A549 (cell line): ENCODE data around the gene CP. TPM values are rescaled to one million over a fixed set of nuclear protein-coding genes. Genes with fewer than 3 reads are reported as not detected.

ENCODE experiments used
- ATAC-seq, 2 experiments: fragments of 200-7000 bp in 1 of 2; fragments of >200 bp in 1 of 2; cut with Nextera tagmentation in 1 of 2; cut with Tn5 transposase in 1 of 2; 3 replicates each; pipeline versions ENCODE4 v1.8.0 to v1.9.1; 2018 to 2020; ENCODE audit warnings: mild to moderate bottlenecking in 1 of 2, moderate library complexity in 1 of 2
- CTCF ChIA-PET: fragments of 300-600 bp; sonication (Branson Sonifier 250); formaldehyde crosslinking; extraction: SDS; loops from one replicate; lab custom pipeline; 2021; ENCODE audit warnings: antibody characterized with exemption, inconsistent platforms; lab: Yijun Ruan, JAX
- POLR2A ChIA-PET: fragments of 350-600 bp; formaldehyde crosslinking; extraction: SDS; loops from one replicate; lab custom pipeline; 2021; ENCODE audit warnings: antibody characterized with exemption, inconsistent platforms; lab: Yijun Ruan, JAX
- DNase-seq, 2 experiments: peaks; one replicate each; pipeline versions ENCODE4 v3.0.0 to v3.0.0-alpha.2; 2011 to 2016; ENCODE audit warnings: low read depth in 1 of 2, low spot score in 1 of 2
- FAIRE-seq: peaks from 2 replicates; lab custom pipeline; 2011; peaks lifted over from hg19 to GRCh38; lab: Jason Lieb, UNC
- H3K27ac ChIP-seq, 2 experiments: fragments of >200 bp; sonication (Bioruptor Twin); formaldehyde crosslinking; 3 replicates each; pipeline ENCODE4 v1.5.1; 2016 to 2017
- H3K4me1 ChIP-seq: fragments of >200 bp; sonication (Bioruptor Twin); formaldehyde crosslinking; 3 replicates; pipeline ENCODE4 v1.6.1; 2016
- H3K4me2 ChIP-seq: fragments of >200 bp; sonication (Bioruptor Twin); formaldehyde crosslinking; 3 replicates; pipeline ENCODE4 v1.6.1; 2016
- H3K4me3 ChIP-seq: fragments of >200 bp; sonication (Bioruptor Twin); formaldehyde crosslinking; 3 replicates; pipeline ENCODE4 v1.5.1; 2016
- H3K9me3 ChIP-seq: fragments of >200 bp; sonication (Bioruptor Twin); formaldehyde crosslinking; 3 replicates; pipeline ENCODE4 v1.6.1; 2016
- ATOH8 ChIP-seq: fragments of 250-450 bp; sonication (Bioruptor Pico); IDR thresholded peaks from 2 replicates; pipeline ENCODE4 v1.5.0; 2020; ENCODE audit warnings: low read depth, mild to moderate bottlenecking, moderate library complexity
- BHLHE40 ChIP-seq: IDR thresholded peaks from 2 replicates; pipeline ENCODE4 v1.6.1; 2012; ENCODE audit warnings: low read depth, low read length, inconsistent platforms
- CBX8 ChIP-seq: fragments of 200-600 bp; sonication (generic); IDR thresholded peaks from 2 replicates; pipeline ENCODE4 v1.6.1; 2016
- CEBPB ChIP-seq, 2 experiments: fragments of >200 bp in 1 of 2; sonication (Bioruptor Twin) in 1 of 2; formaldehyde crosslinking in 1 of 2; IDR thresholded peaks; 2 replicates each; pipeline ENCODE4 v1.6.1; 2012 to 2016
- CHD2 ChIP-seq: fragments of 150-350 bp; IDR thresholded peaks from 2 replicates; pipeline ENCODE4 v1.6.1; 2014; ENCODE audit warnings: low read length; ENCODE audit not compliant: partially characterized antibody
- E2F6 ChIP-seq: IDR thresholded peaks from 2 replicates; pipeline ENCODE4 v1.6.1; 2012; ENCODE audit warnings: low read depth, borderline replicate concordance
- EHF ChIP-seq: fragments of 250-450 bp; sonication (Bioruptor Pico); IDR thresholded peaks from 2 replicates; pipeline ENCODE4 v1.5.0; 2020; ENCODE audit warnings: mild to moderate bottlenecking
- ELK1 ChIP-seq: fragments of 150-350 bp; IDR thresholded peaks from 2 replicates; pipeline ENCODE4 v1.6.1; 2014; ENCODE audit warnings: low read depth, mild to moderate bottlenecking, low read length
- EP300 ChIP-seq, 2 experiments: fragments of >200 bp; sonication (Bioruptor Twin); formaldehyde crosslinking; IDR thresholded peaks; 2 replicates in 1 of 2; 3 replicates in 1 of 2; pipeline ENCODE4 v1.6.1; 2016 to 2017
- FOSB ChIP-seq: fragments of 250-450 bp; sonication (Bioruptor Pico); IDR thresholded peaks from 2 replicates; pipeline ENCODE4 v1.5.0; 2020; ENCODE audit warnings: mild to moderate bottlenecking, moderate library complexity
- FOXS1 ChIP-seq: fragments of 250-450 bp; sonication (Bioruptor Pico); IDR thresholded peaks from 2 replicates; pipeline ENCODE4 v1.5.0; 2020; ENCODE audit warnings: mild to moderate bottlenecking, moderate library complexity
- HES2 ChIP-seq: fragments of >200 bp; sonication (Bioruptor Twin); formaldehyde crosslinking; IDR thresholded peaks from 2 replicates; pipeline ENCODE4 v1.6.1; 2016
- HMGXB4 ChIP-seq: fragments of 250-450 bp; sonication (Bioruptor Pico); IDR thresholded peaks from 2 replicates; pipeline ENCODE4 v1.5.0; 2021; ENCODE audit warnings: mild to moderate bottlenecking, moderate library complexity, borderline replicate concordance
- HOXA7 ChIP-seq: fragments of 250-450 bp; sonication (Bioruptor Pico); IDR thresholded peaks from 2 replicates; pipeline ENCODE4 v1.5.0; 2020; ENCODE audit warnings: mild to moderate bottlenecking, moderate library complexity
- JUN ChIP-seq, 2 experiments: fragments of >200 bp; sonication (Bioruptor Twin); formaldehyde crosslinking; IDR thresholded peaks; 2 replicates in 1 of 2; 3 replicates in 1 of 2; pipeline ENCODE4 v1.6.1; 2016 to 2017
- KDM5A ChIP-seq: fragments of 200-600 bp; sonication (generic); IDR thresholded peaks from 2 replicates; pipeline ENCODE4 v1.6.1; 2016; ENCODE audit warnings: antibody characterized with exemption, mild to moderate bottlenecking
- NPAS2 ChIP-seq: fragments of 250-450 bp; sonication (Bioruptor Pico); IDR thresholded peaks from 2 replicates; pipeline ENCODE4 v1.8.0; 2022; ENCODE audit warnings: mild to moderate bottlenecking, moderate library complexity, borderline replicate concordance
- POLR2A ChIP-seq: IDR thresholded peaks from 2 replicates; pipeline ENCODE4 v1.6.1; 2012; ENCODE audit warnings: mild to moderate bottlenecking, low read length
- POLR2AphosphoS2 ChIP-seq: conservative IDR thresholded peaks from 2 replicates; pipeline ENCODE4 v1.6.1; 2012; ENCODE audit warnings: low read length, improper control_type of control experiment, inconsistent platforms
- RAD21 ChIP-seq, 2 experiments: fragments of >200 bp in 1 of 2; sonication (Bioruptor Twin) in 1 of 2; formaldehyde crosslinking in 1 of 2; IDR thresholded peaks in 1 of 2; conservative IDR thresholded peaks in 1 of 2; 2 replicates in 1 of 2; 3 replicates in 1 of 2; pipeline ENCODE4 v1.6.1; 2012 to 2018; ENCODE audit warnings: inconsistent platforms in 1 of 2
- RCOR1 ChIP-seq: fragments of 150-350 bp; IDR thresholded peaks from 2 replicates; pipeline ENCODE4 v1.6.1; 2014; ENCODE audit warnings: antibody characterized with exemption, low read length, low read depth
- TFCP2L1 ChIP-seq: fragments of 250-450 bp; sonication (Bioruptor Pico); IDR thresholded peaks from 2 replicates; pipeline ENCODE4 v1.5.0; 2021; ENCODE audit warnings: mild to moderate bottlenecking
- USF2 ChIP-seq: fragments of 450-650 bp; IDR thresholded peaks from 2 replicates; pipeline ENCODE4 v1.6.1; 2014; ENCODE audit warnings: antibody characterized with exemption
- ZC3H11A ChIP-seq: fragments of 450-650 bp; IDR thresholded peaks from 2 replicates; pipeline ENCODE4 v1.6.1; 2014; ENCODE audit warnings: antibody characterized with exemption, mild to moderate bottlenecking
- WGBS: methylation state at CpG from one replicate; pipeline ENCODE4 v1.1.6; 2017; ENCODE audit errors: missing lambda C conversion rate; 5-methylcytosine and 5-hydroxymethylcytosine counted together
- polyA plus RNA-seq, 4 experiments: library from polyadenylated mRNA; depleted of rRNA in 3 of 4; stranded (reverse); fragments of >200 nt; fragmentation: RNase III in 1 of 4; extraction: RNeasy Plus Mini Kit Qiagen cat#74134 plus additional on column Dnase treatment in 1 of 4; gene quantifications; 2 replicates in 3 of 4; 3 replicates in 1 of 4; pipeline ENCODE4 v1.2.3, GENCODE V29; 2011 to 2017

Gene CP
- polyA plus RNA-seq, 2 of the 4 experiments (the other 2 are of a cell fraction): 5.2 to 42.6 TPM

GRCh38 chr3:149188494-149188893, 33.1 kb downstream of the CP start:
- ATAC-seq (no peak), FAIRE-seq (no peak), DNase-seq (no peak)
- TF ChIP-seq HES2 (no peak), CBX8 (no peak), NPAS2 (CRISPR knock-in tag) (no peak), FOXS1 (CRISPR knock-in tag) (no peak), POLR2A (no peak), KDM5A (no peak), HOXA7 (CRISPR knock-in tag) (no peak), RCOR1 (no peak), CEBPB (IDR thresholded peaks at IDR 0.05) (no peak), BHLHE40 (no peak)
- WGBS: 67% methylated on average over 2 of the region's 2 CpGs
- Histone ChIP-seq H3K4me3 (no peak overlapping the region), H3K4me2 (no peak overlapping the region), H3K4me1 (peaks cover 7% of the 10 kb centered on the region; the same call in 2 of the 3 replicates), H3K9me3 (no peaks in the 10 kb centered on the region), H3K27ac (no peak overlapping the region)
- ChIA-PET CTCF (interaction anchor here (1.4 kb wide), 1 partner anchor 12 kb away, joined by 4 read pairs; no protein-coding TSS in a partner anchor), POLR2A (no interaction called here)

GRCh38 chr3:149186721-149187120, 34.9 kb downstream of the CP start:
- peaks cover 2% of the 10 kb centered on the region; the same call in 2 of the 3 replicates for H3K4me1 ChIP-seq
- no peak for TF ChIP-seq KDM5A
- TF ChIP-seq ELK1: no peak
- TF ChIP-seq ATOH8 (CRISPR knock-in tag): no peak
- TF ChIP-seq NPAS2 (CRISPR knock-in tag): no peak
- no peak for TF ChIP-seq RAD21 (conservative IDR thresholded peaks at IDR 0.05 in 1 of 2, IDR thresholded peaks at IDR 0.05 in 1 of 2)
- no peak for TF ChIP-seq JUN (IDR thresholded peaks at IDR 0.05)
- TF ChIP-seq, all 56 proteins: peak for 0
- no peaks in the 10 kb centered on the region for H3K9me3 ChIP-seq
- WGBS: 87% methylated on average over 3 of the region's 3 CpGs
- POLR2A ChIA-PET: no interaction called here
- no peak for FAIRE-seq
- no peak overlapping the region for H3K27ac ChIP-seq
- no peak overlapping the region for H3K4me3 ChIP-seq
- no peak for ATAC-seq
- CTCF ChIA-PET: no interaction called here
- no peak overlapping the region for H3K4me2 ChIP-seq
- DNase-seq: no peak

GRCh38 chr3:149186219-149186618, 35.4 kb downstream of the CP start:
- POLR2A ChIA-PET: no interaction called here
- peaks cover under 1% of the 10 kb centered on the region; the same call in 2 of the 3 replicates for H3K4me1 ChIP-seq
- TF ChIP-seq POLR2A: no peak
- TF ChIP-seq EHF (CRISPR knock-in tag): no peak
- no peak for TF ChIP-seq CBX8
- no peak for TF ChIP-seq FOSB (CRISPR knock-in tag)
- no peak for TF ChIP-seq CHD2
- no peak for TF ChIP-seq ZC3H11A
- TF ChIP-seq TFCP2L1: no peak
- no peak for TF ChIP-seq HMGXB4 (CRISPR knock-in tag)
- no peak for TF ChIP-seq USF2
- TF ChIP-seq EP300 (IDR thresholded peaks at IDR 0.05): no peak
- TF ChIP-seq E2F6: no peak
- no peak for TF ChIP-seq POLR2AphosphoS2
- TF ChIP-seq ELK1: no peak
- no peak for TF ChIP-seq HES2
- H3K27ac ChIP-seq: 0 out of 6 replicates have a peak overlapping the region, but pooled peaks of 1 of the 2 experiments have one; percentile 2
- DNase-seq (no peak), FAIRE-seq (no peak), ATAC-seq (no peak; a peak in 1 of 6 replicates)
- WGBS: 94% methylated on average over 2 of the region's 2 CpGs
- H3K4me3 ChIP-seq: no peak overlapping the region
- CTCF ChIA-PET: no interaction called here
- no peak overlapping the region for H3K4me2 ChIP-seq
- no peaks in the 10 kb centered on the region for H3K9me3 ChIP-seq
